Mammary epithelial cell (primary cell): Measurements from ENCODE around the gene DENND6B.

Experiments
- CTCF ChIP-seq, 2 donors: IDR thresholded peaks in 1 of 2; conservative IDR thresholded peaks in 1 of 2; 2 replicates each; pipeline ENCODE4 v1.5.1; 2011 to 2012; ENCODE audit warnings: inconsistent platforms in 2 of 2, low read length in 2 of 2, mild to moderate bottlenecking in 2 of 2, control low read depth in 1 of 2, low read depth in 1 of 2; ENCODE audit not compliant: insufficient read depth in 1 of 2; ENCODE audit errors: extremely low read depth in 1 of 2
- EZH2 ChIP-seq: IDR thresholded peaks from 2 replicates; pipeline ENCODE4 v1.6.1; 2012; ENCODE audit warnings: low read length, inconsistent platforms, borderline replicate concordance

- TF ChIP-seq CTCF (conservative IDR thresholded peaks at IDR 0.05 in 1 of 2, IDR thresholded peaks at IDR 0.05 in 1 of 2; ENCODE audit: extremely low read depth in 1 of 2, insufficient read depth in 1 of 2, low read depth in 1 of 2, low read length in 2 of 2) (no peak), EZH2 (no peak)
These were observed 11.3 kb upstream of the DENND6B start for GRCh38 chr22:50338042-50338573.
